HT1080 (cell line): ENCODE data around the gene CLIP1. TPM values are rescaled to one million over a fixed set of nuclear protein-coding genes. Genes with fewer than 3 reads are reported as not detected.

Source experiments
- DNase-seq: peaks from one replicate; pipeline ENCODE4 v3.0.0-alpha.2; 2015; ENCODE audit warnings: low read depth
- total RNA-seq: library from RNA; depleted of rRNA; stranded (reverse); fragments of >200 nt; shearing (Covaris generic); gene quantifications from 2 replicates; pipeline ENCODE4 v1.2.3, GENCODE V29; 2014

Gene CLIP1
- total RNA-seq, 1 experiment from 2014 or later: 26.6 TPM

- DNase-seq: peak; percentile 65
Measured at GRCh38 chr12:122318607-122319605, 103.6 kb downstream of the CLIP1 start.

- DNase-seq: no peak
Measured at GRCh38 chr12:122312926-122313325, 109.5 kb downstream of the CLIP1 start.

- DNase-seq: no peak
Measured at GRCh38 chr12:122311696-122312095, 110.8 kb downstream of the CLIP1 start.

- DNase-seq: no peak
Measured at GRCh38 chr12:122310626-122311333, 111.7 kb downstream of the CLIP1 start.

GRCh38 chr12:122309564-122310121 is 112.8 kb downstream of the CLIP1 start:
- DNase-seq: no peak

GRCh38 chr12:122308811-122309210 is 113.7 kb downstream of the CLIP1 start:
- DNase-seq: no peak

GRCh38 chr12:122306407-122306806 is 116.1 kb downstream of the CLIP1 start:
- no peak for DNase-seq

- no peak for DNase-seq
Measured at GRCh38 chr12:122304924-122305323, 117.5 kb downstream of the CLIP1 start.

GRCh38 chr12:122303068-122303467 is 119.4 kb downstream of the CLIP1 start:
- no peak for DNase-seq

GRCh38 chr12:122298071-122298748 is 124.3 kb downstream of the CLIP1 start:
- DNase-seq: no peak

GRCh38 chr12:122297494-122297893 is 125.0 kb downstream of the CLIP1 start:
- no peak for DNase-seq

GRCh38 chr12:122295877-122296276 is 126.6 kb downstream of the CLIP1 start:
- no peak for DNase-seq

GRCh38 chr12:122293081-122293480 is 129.4 kb downstream of the CLIP1 start:
- DNase-seq: peak; percentile 7

- DNase-seq: no peak
Measured at GRCh38 chr12:122291431-122291830, 131.0 kb downstream of the CLIP1 start.

- no peak for DNase-seq
Measured at GRCh38 chr12:122283680-122284079, 138.8 kb downstream of the CLIP1 start.

GRCh38 chr12:122282061-122282460 is 140.4 kb downstream of the CLIP1 start:
- DNase-seq: peak; percentile 61

- DNase-seq: no peak
Measured at GRCh38 chr12:122276242-122276641, 146.2 kb downstream of the CLIP1 start.

- DNase-seq: no peak
Measured at GRCh38 chr12:122275459-122275858, 147.0 kb downstream of the CLIP1 start.

GRCh38 chr12:122266230-122266901 is 156.1 kb downstream of the CLIP1 start, which contains the start of gene VPS33A:
Gene VPS33A, minus strand, starts transcription at chr12:122266494. Its CDS starts 86 bp downstream, at chr12:122266408.
- peak; percentile 97 for DNase-seq

- DNase-seq: no peak
Measured at GRCh38 chr12:122265886-122266229, 156.6 kb downstream of the CLIP1 start.

GRCh38 chr12:122265476-122265875 is 157.0 kb downstream of the CLIP1 start:
- DNase-seq: no peak
